ENCODE measurements around the gene CEACAM19. TPM values are rescaled to one million over a fixed set of nuclear protein-coding genes. Genes with fewer than 3 reads are reported as not detected.

The CEACAM19 gene, protein sequence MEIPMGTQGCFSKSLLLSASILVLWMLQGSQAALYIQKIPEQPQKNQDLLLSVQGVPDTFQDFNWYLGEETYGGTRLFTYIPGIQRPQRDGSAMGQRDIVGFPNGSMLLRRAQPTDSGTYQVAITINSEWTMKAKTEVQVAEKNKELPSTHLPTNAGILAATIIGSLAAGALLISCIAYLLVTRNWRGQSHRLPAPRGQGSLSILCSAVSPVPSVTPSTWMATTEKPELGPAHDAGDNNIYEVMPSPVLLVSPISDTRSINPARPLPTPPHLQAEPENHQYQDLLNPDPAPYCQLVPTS
- total RNA-seq = 1 to 10 TPM in 3 of 4 donors, under 1 TPM in 1; 0.49 to 1.5 (median 1.2) TPM

GRCh38 chr19:44671400-44671799, at the start of gene CEACAM19:
CEACAM19 (plus strand) TSS chr19:44671482; CDS start chr19:44671932, 450 bp downstream.
- TF ChIP-seq CTCF (IDR thresholded peaks at IDR 0.05; ENCODE audit: low read depth) = no peak

DNA sequence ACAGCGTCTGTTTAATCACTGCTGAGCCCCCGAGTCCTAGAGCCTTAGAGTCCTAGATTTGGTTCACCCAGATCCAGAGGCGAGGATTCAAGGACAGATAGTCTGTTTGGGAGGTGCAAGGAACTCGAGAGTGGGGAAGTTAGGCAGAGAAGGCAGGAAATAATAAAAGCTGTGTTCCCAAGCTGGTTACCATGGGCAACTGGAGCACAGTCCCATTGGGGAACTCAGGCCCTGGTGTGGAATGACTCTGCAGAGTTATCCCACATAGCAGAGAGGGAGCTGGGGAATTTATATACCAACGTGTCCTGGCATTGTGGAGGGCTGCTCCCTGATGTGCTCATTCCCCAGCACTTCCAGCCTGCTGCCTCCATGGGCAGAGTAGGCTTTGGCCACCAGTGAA, 48.2 kb upstream of the CEACAM19 start:
- TF ChIP-seq CTCF (IDR thresholded peaks at IDR 0.05; ENCODE audit: low read depth) = no peak

- no peak for TF ChIP-seq CTCF (IDR thresholded peaks at IDR 0.05; ENCODE audit: low read depth)
Measured at GRCh38 chr19:44623626-44624025, 47.7 kb upstream of the CEACAM19 start.

DNA sequence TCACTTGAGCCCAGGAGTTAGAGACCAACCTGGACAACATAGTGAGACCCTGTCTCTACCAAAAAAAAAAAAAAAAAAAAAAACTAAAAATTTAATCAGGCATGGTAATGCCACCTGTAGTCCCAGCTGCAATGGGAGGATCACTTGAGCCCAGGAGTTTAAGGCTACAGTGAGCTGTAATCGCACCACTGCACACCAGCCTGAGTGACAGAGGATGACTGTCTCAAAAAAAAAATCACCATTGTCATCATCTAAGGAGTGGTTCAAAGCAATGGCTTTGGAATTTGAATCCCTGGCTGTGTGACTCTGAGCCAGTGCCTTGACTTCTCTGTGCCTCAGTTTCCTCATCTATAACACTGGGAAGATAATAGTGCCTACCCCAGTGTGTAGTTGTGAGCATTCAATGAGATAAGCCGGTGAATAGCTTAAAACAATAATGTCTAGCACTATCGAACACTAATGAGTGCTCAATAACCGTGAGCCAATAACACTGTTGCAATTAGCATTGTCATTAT, 46.4 kb upstream of the CEACAM19 start:
- no peak for TF ChIP-seq CTCF (IDR thresholded peaks at IDR 0.05; ENCODE audit: low read depth)

DNA sequence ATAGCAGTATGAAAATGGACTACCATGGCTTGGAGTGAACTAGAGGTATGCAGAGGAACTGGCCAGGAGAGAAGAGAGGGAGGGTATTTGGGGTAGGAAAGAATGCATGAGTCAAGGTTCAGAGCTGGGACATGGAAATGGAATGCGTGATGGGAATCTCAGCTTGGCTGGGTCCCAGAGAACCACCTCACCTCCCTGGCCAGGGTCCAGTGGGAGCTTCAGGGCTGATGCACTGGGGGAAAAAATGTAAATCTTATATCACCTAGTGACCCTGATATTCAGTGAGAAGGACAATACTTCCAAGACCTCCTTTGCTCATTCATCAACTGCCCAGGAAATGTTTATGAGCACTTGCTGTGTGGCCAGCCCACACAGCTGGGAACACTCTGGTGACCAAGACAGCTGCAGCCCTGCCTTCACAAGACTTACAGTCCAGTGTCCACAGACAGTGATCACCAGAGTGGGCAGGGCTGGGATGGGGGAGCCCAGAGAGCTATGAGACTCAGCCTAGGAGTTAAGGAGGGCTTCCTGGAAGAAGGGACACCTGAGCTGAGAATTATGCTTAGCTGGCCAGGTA, 45.1 kb upstream of the CEACAM19 start:
- no peak for TF ChIP-seq CTCF (IDR thresholded peaks at IDR 0.05; ENCODE audit: low read depth)

DNA sequence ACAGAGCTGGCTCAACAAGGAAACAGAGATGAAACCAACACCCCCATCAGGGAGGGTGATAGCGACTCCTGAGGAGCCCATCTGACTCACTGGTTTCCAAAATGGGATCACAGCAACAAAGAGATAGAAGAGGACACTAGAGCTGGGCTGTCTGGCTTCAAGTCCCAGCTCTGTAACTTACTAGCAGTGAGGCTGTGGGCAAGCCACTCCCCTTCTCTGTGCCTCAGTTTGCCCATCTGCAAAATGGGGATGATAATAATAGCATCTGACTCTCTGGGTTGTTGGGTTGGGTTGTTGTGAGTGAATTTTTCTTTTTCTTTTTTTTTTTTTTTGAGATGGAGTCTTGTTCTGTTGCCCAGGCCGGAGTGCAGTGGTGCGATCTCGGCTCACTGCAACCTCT, 43.7 kb upstream of the CEACAM19 start:
- TF ChIP-seq CTCF (IDR thresholded peaks at IDR 0.05; ENCODE audit: low read depth) = no peak

- no peak for TF ChIP-seq CTCF (IDR thresholded peaks at IDR 0.05; ENCODE audit: low read depth)
Measured at GRCh38 chr19:44628793-44629192, 42.5 kb upstream of the CEACAM19 start.

All from subcutaneous adipose tissue (tissue), 4 donors.